Cardiac fibroblast (primary cell): ENCODE results near the gene RPL29.

Experiments
- DNase-seq, 2 donors: peaks; one replicate each; pipeline versions ENCODE4 v3.0.0 to v3.0.0-alpha.2; 2010; ENCODE audit warnings: low read depth in 2 of 2
- H3K4me3 ChIP-seq, 2 donors: replicated peaks in 1 of 2; 1 replicate in 1 of 2; 2 replicates in 1 of 2; pipeline ENCODE4 v1.5.1; 2011; ENCODE audit warnings: low read depth in 2 of 2, low read length in 2 of 2, mild to moderate bottlenecking in 2 of 2, moderate library complexity in 1 of 2
- CTCF ChIP-seq: IDR thresholded peaks from one replicate; pipeline ENCODE4 v1.5.1; 2011; ENCODE audit warnings: low read depth, mild to moderate bottlenecking, low read length, inconsistent platforms

Gene RPL29

GRCh38 chr3:51968170-51968775 is 27.4 kb downstream of the RPL29 start:
- no peak for TF ChIP-seq CTCF
- peak in 1 of 2 donors; percentile 38 for DNase-seq
- H3K4me3 ChIP-seq = peak overlapping the region; percentile 60 to 67

DNA sequence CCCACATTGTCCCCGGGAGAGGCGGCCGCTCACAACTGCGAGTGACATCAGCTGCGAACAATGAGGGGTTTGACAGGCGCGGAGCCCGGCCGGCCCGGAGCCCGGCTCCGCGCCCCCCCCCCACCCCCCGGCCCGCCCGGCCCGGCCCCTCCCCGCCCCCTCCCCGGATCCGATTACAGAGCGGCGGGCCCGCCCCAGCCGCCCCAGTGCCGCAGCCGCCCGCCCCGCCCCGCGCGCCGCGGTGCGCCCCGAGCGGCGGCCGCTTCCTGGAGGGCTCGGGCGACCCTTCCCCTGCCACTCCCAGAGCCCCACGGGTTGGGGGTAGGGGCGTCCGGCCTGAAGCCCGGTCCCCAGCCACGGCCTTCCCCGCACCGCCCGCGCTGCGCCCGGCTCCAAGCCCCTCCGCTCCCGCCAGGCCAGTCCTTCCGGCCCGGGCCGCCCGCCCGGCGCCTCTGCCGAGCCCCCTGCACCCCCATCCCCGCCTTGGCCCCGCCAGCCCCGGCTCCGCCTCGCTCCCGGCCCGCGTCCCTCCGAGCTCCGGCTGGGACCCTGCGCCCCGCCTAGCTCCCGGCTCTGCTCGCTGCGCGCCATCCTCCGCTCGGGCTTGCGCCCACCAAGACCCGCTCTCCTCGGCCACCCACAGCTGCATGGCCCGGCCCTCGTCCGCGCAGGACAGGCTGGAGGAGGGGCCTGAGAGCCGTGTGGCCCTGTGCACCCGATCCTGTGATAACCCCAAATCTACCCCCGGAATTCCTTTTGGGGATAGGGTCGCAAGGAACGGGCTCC is 28.1 kb downstream of the RPL29 start, which contains the start of gene PCBP4:
Gene PCBP4 (minus strand): TSS at position 71 of the 786 bp plus-strand sequence. CDS start 6,214 bp downstream, outside the sequence.
- TF ChIP-seq CTCF = no peak

GRCh38 chr3:51966922-51967383 is 28.7 kb downstream of the RPL29 start:
- TF ChIP-seq CTCF = no peak
- no peak for DNase-seq
- H3K4me3 ChIP-seq = peak overlapping the region; percentile 67 to 68

More for the DNA sequence above, 28.1 kb downstream of the RPL29 start, which contains the start of gene PCBP4:
- H3K4me3 ChIP-seq = peak within 1 kb of the TSS; percentile 67 to 68
- peak in 1 of 2 donors; percentile 42 for DNase-seq

DNA sequence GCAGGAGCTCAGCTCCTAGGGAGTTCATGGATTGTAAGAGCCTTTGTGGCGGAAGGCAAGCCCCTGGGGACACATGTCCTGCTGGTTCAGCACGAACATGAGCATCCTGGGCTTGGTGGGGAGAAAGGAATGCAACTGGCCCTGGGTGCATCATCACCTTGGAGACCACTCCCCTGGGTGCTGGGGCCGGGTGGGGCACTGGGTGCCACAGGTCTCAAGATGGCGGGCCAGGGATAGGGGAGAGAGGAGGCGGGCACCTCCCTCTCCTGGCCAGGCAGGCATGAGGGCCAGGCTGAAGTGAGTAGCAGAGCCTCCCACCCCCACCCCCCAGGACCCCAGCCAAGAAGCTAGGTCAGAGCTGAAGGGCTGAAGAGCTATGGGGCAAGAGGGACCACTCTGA is 29.2 kb downstream of the RPL29 start:
- peak overlapping the region; percentile 67 to 68 for H3K4me3 ChIP-seq
- TF ChIP-seq CTCF = no peak
- DNase-seq = no peak

GRCh38 chr3:51966016-51966415 is 29.7 kb downstream of the RPL29 start:
- DNase-seq = no peak
- no peak for TF ChIP-seq CTCF
- H3K4me3 ChIP-seq = no peak overlapping the region

- no peak for TF ChIP-seq CTCF
- H3K4me3 ChIP-seq = no peak overlapping the region
- DNase-seq = no peak
Measured at GRCh38 chr3:51964521-51964920, 31.2 kb downstream of the RPL29 start.
